ENCODE results near the gene AMER3.

AMER3 gene

GRCh38 chr2:130778781-130779180 is 23.4 kb downstream of the AMER3 start:
- H3K79me2 ChIP-seq (ENCODE audit: low read length) = no peaks in the 10 kb centered on the region
- H3K27me3 ChIP-seq (replicated peaks; ENCODE audit: insufficient read depth, low read length) = no peaks in the 10 kb centered on the region
- H3K4me1 ChIP-seq (ENCODE audit: low read length) = no peaks in the 10 kb centered on the region
- H4K20me1 ChIP-seq (ENCODE audit: insufficient read depth, low read length) = no peaks in the 10 kb centered on the region
- H3K9me2 ChIP-seq (replicated peaks; ENCODE audit: insufficient read depth, low read length) = no peaks in the 10 kb centered on the region
- TF ChIP-seq EZH2phosphoT487 (IDR thresholded peaks at IDR 0.05; ENCODE audit: low read length) = no peak
- H3K27ac ChIP-seq (ENCODE audit: low read length) = no peak overlapping the region
- H3K4me2 ChIP-seq (ENCODE audit: low read depth, low read length) = no peak overlapping the region
- no peak overlapping the region for H2AFZ ChIP-seq (ENCODE audit: low read length)
- no peak overlapping the region for H3K4me3 ChIP-seq (ENCODE audit: low read length)
- no peaks in the 10 kb centered on the region for H3F3A ChIP-seq (ENCODE audit: insufficient read depth, low read length)
- DNase-seq = no peak
- no peak overlapping the region for H3K9ac ChIP-seq (ENCODE audit: low read length)
- no peaks in the 10 kb centered on the region for H3K9me3 ChIP-seq (replicated peaks; ENCODE audit: insufficient read depth, low read length)
- no peaks in the 10 kb centered on the region for H3K36me3 ChIP-seq (replicated peaks; ENCODE audit: insufficient read depth, low read length)

GRCh38 chr2:130785466-130786055 is 30.2 kb downstream of the AMER3 start:
- H2AFZ ChIP-seq (ENCODE audit: low read length) = no peak overlapping the region
- H3K9ac ChIP-seq (ENCODE audit: low read length) = no peak overlapping the region
- no peaks in the 10 kb centered on the region for H3F3A ChIP-seq (ENCODE audit: insufficient read depth, low read length)
- H3K36me3 ChIP-seq (replicated peaks; ENCODE audit: insufficient read depth, low read length) = no peaks in the 10 kb centered on the region
- no peak overlapping the region for H3K27ac ChIP-seq (ENCODE audit: low read length)
- no peaks in the 10 kb centered on the region for H3K9me3 ChIP-seq (replicated peaks; ENCODE audit: insufficient read depth, low read length)
- no peaks in the 10 kb centered on the region for H4K20me1 ChIP-seq (ENCODE audit: insufficient read depth, low read length)
- H3K27me3 ChIP-seq (replicated peaks; ENCODE audit: insufficient read depth, low read length) = no peaks in the 10 kb centered on the region
- H3K4me2 ChIP-seq (ENCODE audit: low read depth, low read length) = no peak overlapping the region
- H3K4me3 ChIP-seq (ENCODE audit: low read length) = no peak overlapping the region
- no peak for TF ChIP-seq EZH2phosphoT487 (IDR thresholded peaks at IDR 0.05; ENCODE audit: low read length)
- no peaks in the 10 kb centered on the region for H3K9me2 ChIP-seq (replicated peaks; ENCODE audit: insufficient read depth, low read length)
- no peaks in the 10 kb centered on the region for H3K79me2 ChIP-seq (ENCODE audit: low read length)
- no peak for DNase-seq
- no peaks in the 10 kb centered on the region for H3K4me1 ChIP-seq (ENCODE audit: low read length)

GRCh38 chr2:130786076-130786475 is 30.7 kb downstream of the AMER3 start:
- no peaks in the 10 kb centered on the region for H3K27me3 ChIP-seq (replicated peaks; ENCODE audit: insufficient read depth, low read length)
- H3K27ac ChIP-seq (ENCODE audit: low read length) = no peak overlapping the region
- H3K79me2 ChIP-seq (ENCODE audit: low read length) = no peaks in the 10 kb centered on the region
- H3K9me2 ChIP-seq (replicated peaks; ENCODE audit: insufficient read depth, low read length) = no peaks in the 10 kb centered on the region
- H3K4me3 ChIP-seq (ENCODE audit: low read length) = no peak overlapping the region
- no peak overlapping the region for H3K9ac ChIP-seq (ENCODE audit: low read length)
- no peak overlapping the region for H2AFZ ChIP-seq (ENCODE audit: low read length)
- DNase-seq = no peak
- no peaks in the 10 kb centered on the region for H3K9me3 ChIP-seq (replicated peaks; ENCODE audit: insufficient read depth, low read length)
- H4K20me1 ChIP-seq (ENCODE audit: insufficient read depth, low read length) = no peaks in the 10 kb centered on the region
- H3K36me3 ChIP-seq (replicated peaks; ENCODE audit: insufficient read depth, low read length) = no peaks in the 10 kb centered on the region
- no peak for TF ChIP-seq EZH2 (optimal IDR thresholded peaks at IDR 0.05; ENCODE audit: low read depth, low read length)
- H3K4me2 ChIP-seq (ENCODE audit: low read depth, low read length) = no peak overlapping the region
- no peaks in the 10 kb centered on the region for H3K4me1 ChIP-seq (ENCODE audit: low read length)
- no peaks in the 10 kb centered on the region for H3F3A ChIP-seq (ENCODE audit: insufficient read depth, low read length)

- Histone ChIP-seq H3K4me1 (ENCODE audit: low read length) (no peaks in the 10 kb centered on the region), H3K9me2 (replicated peaks; ENCODE audit: insufficient read depth, low read length) (no peaks in the 10 kb centered on the region), H3F3A (ENCODE audit: insufficient read depth, low read length) (no peaks in the 10 kb centered on the region), H4K20me1 (ENCODE audit: insufficient read depth, low read length) (no peaks in the 10 kb centered on the region), H3K27me3 (replicated peaks; ENCODE audit: insufficient read depth, low read length) (no peaks in the 10 kb centered on the region), H3K36me3 (replicated peaks; ENCODE audit: insufficient read depth, low read length) (no peaks in the 10 kb centered on the region), H2AFZ (ENCODE audit: low read length) (no peak overlapping the region), H3K4me2 (ENCODE audit: low read depth, low read length) (no peak overlapping the region), H3K9ac (ENCODE audit: low read length) (no peak overlapping the region), H3K79me2 (ENCODE audit: low read length) (no peaks in the 10 kb centered on the region), H3K4me3 (ENCODE audit: low read length) (no peak overlapping the region), H3K9me3 (replicated peaks; ENCODE audit: insufficient read depth, low read length) (no peaks in the 10 kb centered on the region), H3K27ac (ENCODE audit: low read length) (no peak overlapping the region)
- no peak for DNase-seq
- TF ChIP-seq EZH2 (optimal IDR thresholded peaks at IDR 0.05; ENCODE audit: low read depth, low read length) (no peak), EZH2phosphoT487 (IDR thresholded peaks at IDR 0.05; ENCODE audit: low read length) (no peak), CTCF (IDR thresholded peaks at IDR 0.05; ENCODE audit: low read length) (no peak)
Measured at GRCh38 chr2:130787841-130788240, 32.5 kb downstream of the AMER3 start.

GRCh38 chr2:130790312-130790711 is 35.0 kb downstream of the AMER3 start:
- no peak overlapping the region for H3K27ac ChIP-seq (ENCODE audit: low read length)
- H3K9me2 ChIP-seq (replicated peaks; ENCODE audit: insufficient read depth, low read length) = no peaks in the 10 kb centered on the region
- H3F3A ChIP-seq (ENCODE audit: insufficient read depth, low read length) = no peaks in the 10 kb centered on the region
- H3K4me1 ChIP-seq (ENCODE audit: low read length) = no peaks in the 10 kb centered on the region
- no peaks in the 10 kb centered on the region for H3K9me3 ChIP-seq (replicated peaks; ENCODE audit: insufficient read depth, low read length)
- no peaks in the 10 kb centered on the region for H3K79me2 ChIP-seq (ENCODE audit: low read length)
- no peaks in the 10 kb centered on the region for H3K36me3 ChIP-seq (replicated peaks; ENCODE audit: insufficient read depth, low read length)
- no peak for DNase-seq
- H4K20me1 ChIP-seq (ENCODE audit: insufficient read depth, low read length) = no peaks in the 10 kb centered on the region
- no peak overlapping the region for H2AFZ ChIP-seq (ENCODE audit: low read length)
- TF ChIP-seq EZH2 (optimal IDR thresholded peaks at IDR 0.05; ENCODE audit: low read depth, low read length) = no peak
- TF ChIP-seq CTCF (IDR thresholded peaks at IDR 0.05; ENCODE audit: low read length) = no peak
- no peak for TF ChIP-seq EZH2phosphoT487 (IDR thresholded peaks at IDR 0.05; ENCODE audit: low read length)
- no peak overlapping the region for H3K4me2 ChIP-seq (ENCODE audit: low read depth, low read length)
- H3K9ac ChIP-seq (ENCODE audit: low read length) = no peak overlapping the region
- H3K27me3 ChIP-seq (replicated peaks; ENCODE audit: insufficient read depth, low read length) = no peaks in the 10 kb centered on the region
- no peak overlapping the region for H3K4me3 ChIP-seq (ENCODE audit: low read length)
